Measurements from ENCODE around the gene KANK4.

KANK4 gene

GRCh38 chr1:62336995-62337705 lies 17.9 kb upstream of the KANK4 start:
- DNase-seq, result no peak

GRCh38 chr1:62336638-62336994 lies 17.4 kb upstream of the KANK4 start:
- DNase-seq, result no peak

- no peak for DNase-seq
Measured at GRCh38 chr1:62335656-62336055, 16.4 kb upstream of the KANK4 start.

- no peak for DNase-seq
Measured at GRCh38 chr1:62334434-62334985, 15.3 kb upstream of the KANK4 start.

GRCh38 chr1:62333441-62333840 lies 14.2 kb upstream of the KANK4 start:
- DNase-seq, result no peak

GRCh38 chr1:62327360-62328055 lies 8.3 kb upstream of the KANK4 start:
- DNase-seq, result no peak

- no peak for DNase-seq
Measured at GRCh38 chr1:62325681-62326080, 6.4 kb upstream of the KANK4 start.

- no peak for DNase-seq
Measured at GRCh38 chr1:62325081-62325480, 5.8 kb upstream of the KANK4 start.

- no peak for DNase-seq
Measured at GRCh38 chr1:62321446-62321845, 2.2 kb upstream of the KANK4 start.

- DNase-seq, result no peak
Measured at GRCh38 chr1:62318320-62318755, 896 bp downstream of the KANK4 start.

GRCh38 chr1:62317021-62317768 lies 2.0 kb downstream of the KANK4 start:
- DNase-seq, result no peak

- DNase-seq, result no peak
Measured at GRCh38 chr1:62316135-62316534, 3.1 kb downstream of the KANK4 start.

- DNase-seq, result no peak
Measured at GRCh38 chr1:62315387-62315786, 3.8 kb downstream of the KANK4 start.

- DNase-seq, result no peak
Measured at GRCh38 chr1:62314454-62315350, 4.5 kb downstream of the KANK4 start.

GRCh38 chr1:62312698-62313097 lies 6.5 kb downstream of the KANK4 start:
- no peak for DNase-seq

- DNase-seq, result no peak
Measured at GRCh38 chr1:62311473-62311943, 7.7 kb downstream of the KANK4 start.

GRCh38 chr1:62309906-62310305 lies 9.3 kb downstream of the KANK4 start:
- DNase-seq, result no peak

- no peak for DNase-seq
Measured at GRCh38 chr1:62308606-62309005, 10.6 kb downstream of the KANK4 start.

- DNase-seq, result no peak
Measured at GRCh38 chr1:62307895-62308492, 11.2 kb downstream of the KANK4 start.

- DNase-seq, result no peak
Measured at GRCh38 chr1:62307446-62307845, 11.8 kb downstream of the KANK4 start.

- DNase-seq, result no peak
Measured at GRCh38 chr1:62306065-62306464, 13.2 kb downstream of the KANK4 start.

GRCh38 chr1:62304975-62305374 lies 14.3 kb downstream of the KANK4 start:
- DNase-seq, result no peak
